GM21717 (cell line): ENCODE results near the gene PNPLA6.
"Not testable (repeated sequence)": the region's sequence is repeated elsewhere in the genome, so short reads cannot be mapped to it uniquely, and the experiment has no call there.

Experiments used
- ATAC-seq: cut with Tn5 transposase; IDR thresholded peaks from one replicate; pipeline ENCODE4 v1.9.1; 2021; ENCODE audit warnings: mild to moderate bottlenecking, moderate library complexity; ENCODE audit not compliant: unreplicated experiment

PNPLA6 gene

DNA sequence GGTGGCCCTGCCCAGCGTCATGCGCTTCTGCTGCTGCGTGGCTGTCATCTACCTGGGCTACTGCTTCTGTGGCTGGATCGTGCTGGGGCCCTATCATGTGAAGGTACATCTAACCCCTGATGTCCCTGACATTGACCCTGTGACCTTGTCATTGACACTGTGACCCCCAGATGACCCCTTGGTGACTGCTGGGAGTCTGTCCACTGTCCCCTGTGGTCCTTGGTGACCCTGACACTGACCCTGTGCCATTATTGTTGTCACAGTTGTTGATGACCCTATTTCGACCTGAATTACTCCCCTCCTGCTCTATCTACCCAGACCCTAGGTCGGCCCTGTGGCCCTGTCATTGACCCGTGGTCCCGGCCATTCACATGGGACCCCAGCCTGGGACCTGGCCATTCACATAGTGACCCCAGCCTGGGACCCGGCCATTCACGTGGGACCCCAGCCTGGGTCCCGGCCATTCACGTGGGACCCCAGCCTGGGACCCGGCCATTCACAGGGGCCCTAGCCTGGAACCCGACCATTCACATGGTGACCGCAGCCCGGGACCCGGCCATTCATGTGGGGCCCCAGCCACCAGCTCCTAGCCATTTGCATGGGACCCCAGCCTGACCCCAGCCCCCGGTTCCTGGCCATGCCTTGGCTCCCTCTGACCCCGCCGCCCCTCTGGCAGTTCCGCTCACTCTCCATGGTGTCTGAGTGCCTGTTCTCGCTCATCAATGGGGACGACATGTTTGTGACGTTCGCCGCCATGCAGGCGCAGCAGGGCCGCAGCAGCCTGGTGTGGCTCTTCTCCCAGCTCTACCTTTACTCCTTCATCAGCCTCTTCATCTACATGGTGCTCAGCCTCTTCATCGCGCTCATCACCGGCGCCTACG, 5.7 kb upstream of the PNPLA6 start:
- no peak for ATAC-seq

DNA sequence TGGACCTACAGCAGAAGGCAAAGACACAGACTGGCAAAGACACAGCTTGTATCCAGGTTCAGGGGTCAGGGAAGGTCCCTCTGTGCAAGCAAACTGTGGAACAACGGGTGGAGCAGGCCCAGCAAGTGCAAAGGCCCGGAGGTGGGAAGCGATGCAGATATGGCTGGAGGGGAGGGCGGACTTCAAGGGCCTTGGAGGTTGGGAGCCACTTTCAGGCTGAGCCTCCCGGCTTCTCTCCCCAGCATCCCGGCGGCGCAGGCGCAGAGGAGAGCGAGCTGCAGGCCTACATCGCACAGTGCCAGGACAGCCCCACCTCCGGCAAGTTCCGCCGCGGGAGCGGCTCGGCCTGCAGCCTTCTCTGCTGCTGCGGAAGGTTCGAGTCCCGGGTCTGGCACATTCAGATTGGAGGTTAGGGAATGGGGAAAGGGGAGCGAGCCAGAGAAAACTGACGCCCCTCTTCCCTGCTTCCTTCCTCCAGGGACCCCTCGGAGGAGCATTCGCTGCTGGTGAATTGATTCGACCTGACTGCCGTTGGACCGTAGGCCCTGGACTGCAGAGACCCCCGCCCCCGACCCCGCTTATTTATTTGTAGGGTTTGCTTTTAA, 2.1 kb upstream of the PNPLA6 start:
- ATAC-seq = no peak

DNA sequence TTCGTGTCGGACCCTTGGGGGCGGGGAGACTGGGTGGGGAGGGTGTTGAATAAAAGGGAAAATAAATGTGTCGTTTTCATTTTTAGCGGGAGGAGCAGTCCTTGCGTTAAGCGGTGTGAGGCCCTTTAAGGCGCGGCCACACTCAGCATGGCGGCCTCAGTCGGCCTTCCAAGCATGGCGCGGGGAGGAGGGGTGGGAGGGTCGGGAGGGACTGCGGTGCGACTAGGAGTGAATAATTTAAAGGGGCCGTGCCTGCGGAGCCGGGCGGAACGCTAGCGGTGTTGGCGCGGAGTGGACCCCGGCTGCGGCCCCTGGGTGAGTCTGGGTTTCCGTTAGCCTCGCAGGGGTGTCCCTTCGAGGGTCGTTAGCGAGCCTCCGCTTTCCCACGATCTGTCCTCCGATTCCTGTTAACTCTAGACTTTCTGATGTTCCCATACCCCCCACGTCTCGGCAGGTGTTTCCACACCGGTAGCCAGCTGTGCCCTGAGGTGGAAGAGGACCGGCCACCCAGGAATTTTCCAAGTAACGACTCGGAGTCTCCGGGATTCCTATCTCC, 1.5 kb upstream of the PNPLA6 start:
- no peak for ATAC-seq

DNA sequence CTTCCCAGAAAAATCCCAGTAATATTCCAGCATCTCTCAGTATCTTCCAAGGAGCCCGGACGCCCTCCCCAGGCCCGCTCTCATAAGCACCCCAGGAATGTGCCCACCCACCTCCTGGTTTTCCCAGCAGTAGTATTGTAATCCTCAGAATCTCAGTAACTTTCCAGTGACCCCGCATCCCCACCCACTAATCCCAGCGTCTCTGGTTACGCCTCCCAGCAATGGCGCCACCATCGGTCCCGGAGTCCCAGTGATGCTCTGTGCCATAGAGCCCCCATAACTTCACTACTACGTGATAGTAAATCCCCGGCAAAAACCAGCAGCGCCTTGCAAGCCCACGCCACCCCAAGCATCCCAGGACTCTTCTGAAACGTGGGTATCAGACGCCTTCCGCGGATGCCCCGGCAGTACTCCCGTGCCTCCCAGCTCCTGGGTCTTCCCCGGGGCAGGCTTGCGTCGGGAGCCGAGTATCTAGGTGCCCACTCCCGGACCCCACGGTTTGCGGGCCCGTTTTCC, 928 bp upstream of the PNPLA6 start:
- ATAC-seq = peak; percentile 9

DNA sequence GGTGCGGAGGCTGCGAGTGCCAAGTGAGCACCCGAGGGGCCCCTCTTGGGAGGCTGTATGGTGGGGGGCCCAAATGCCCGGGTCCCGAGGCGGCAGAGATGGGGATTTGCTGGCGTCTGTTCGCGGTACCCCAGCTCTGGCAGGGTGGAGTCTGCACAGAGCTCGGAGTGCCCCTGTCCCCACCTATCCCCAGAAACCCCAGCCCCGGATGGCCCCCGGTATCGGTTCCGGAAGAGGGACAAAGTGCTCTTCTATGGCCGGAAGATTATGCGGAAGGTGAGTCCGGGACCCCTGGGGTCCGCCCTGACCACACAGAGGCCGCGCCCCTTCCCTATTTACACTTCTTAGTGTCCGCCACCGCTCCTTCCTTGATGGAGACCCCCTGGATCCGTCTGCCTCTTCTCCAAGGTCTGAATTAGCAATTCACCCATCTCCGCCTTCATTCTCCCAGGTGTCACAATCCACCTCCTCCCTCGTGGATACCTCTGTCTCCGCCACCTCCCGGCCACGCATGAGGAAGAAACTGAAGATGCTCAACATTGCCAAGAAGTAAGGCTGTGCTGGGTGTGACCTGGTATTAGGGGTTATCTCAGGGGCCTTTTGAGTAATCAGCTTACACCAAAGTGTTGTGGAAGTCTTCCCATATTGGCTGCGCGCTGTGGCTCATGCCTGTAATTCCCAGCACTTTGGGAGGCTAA, 630 bp downstream of the PNPLA6 start:
- ATAC-seq = peak; percentile 10

DNA sequence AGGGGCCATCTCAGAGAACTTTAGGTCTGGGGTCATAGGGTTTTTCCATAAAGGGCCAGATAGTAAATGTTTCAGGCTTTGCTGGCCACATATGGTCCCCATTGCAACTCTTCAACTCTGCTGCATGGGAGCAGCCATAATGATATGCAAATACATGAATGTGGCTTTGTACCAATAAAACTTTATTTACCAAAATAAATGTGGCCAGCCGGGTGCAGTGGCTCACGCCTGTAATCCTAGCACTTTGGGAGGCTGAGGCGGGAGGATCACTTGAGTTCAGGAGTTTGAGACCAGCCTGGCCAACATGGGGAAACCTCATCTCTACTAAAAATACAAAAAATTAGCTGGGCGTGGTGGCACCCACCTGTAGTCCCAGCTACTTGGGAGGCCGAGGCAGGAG, 3.5 kb downstream of the PNPLA6 start:
- ATAC-seq = not testable (repeated sequence)

DNA sequence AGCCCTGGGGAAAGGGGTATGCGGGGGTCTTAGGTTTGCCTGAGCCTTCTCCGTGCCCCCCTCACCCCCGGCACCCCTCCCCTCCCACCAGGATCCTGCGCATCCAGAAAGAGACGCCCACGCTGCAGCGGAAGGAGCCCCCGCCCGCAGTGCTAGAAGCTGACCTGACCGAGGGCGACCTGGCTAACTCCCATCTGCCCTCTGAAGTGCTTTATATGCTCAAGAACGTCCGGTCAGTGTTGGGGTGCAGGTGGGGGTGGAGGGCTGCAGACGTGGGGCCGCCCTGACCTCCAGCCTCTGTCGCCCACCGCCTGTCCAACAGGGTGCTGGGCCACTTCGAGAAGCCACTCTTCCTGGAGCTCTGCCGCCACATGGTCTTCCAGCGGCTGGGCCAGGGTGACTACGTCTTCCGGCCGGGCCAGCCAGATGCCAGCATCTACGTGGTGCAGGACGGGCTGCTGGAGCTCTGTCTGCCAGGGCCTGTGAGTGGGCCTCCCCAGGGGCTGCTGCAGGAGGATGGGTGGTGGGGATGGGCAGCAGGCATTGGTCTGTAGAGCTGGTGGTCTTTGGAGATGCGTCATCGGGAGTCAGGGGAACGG, 4.4 kb downstream of the PNPLA6 start:
- no peak for ATAC-seq

DNA sequence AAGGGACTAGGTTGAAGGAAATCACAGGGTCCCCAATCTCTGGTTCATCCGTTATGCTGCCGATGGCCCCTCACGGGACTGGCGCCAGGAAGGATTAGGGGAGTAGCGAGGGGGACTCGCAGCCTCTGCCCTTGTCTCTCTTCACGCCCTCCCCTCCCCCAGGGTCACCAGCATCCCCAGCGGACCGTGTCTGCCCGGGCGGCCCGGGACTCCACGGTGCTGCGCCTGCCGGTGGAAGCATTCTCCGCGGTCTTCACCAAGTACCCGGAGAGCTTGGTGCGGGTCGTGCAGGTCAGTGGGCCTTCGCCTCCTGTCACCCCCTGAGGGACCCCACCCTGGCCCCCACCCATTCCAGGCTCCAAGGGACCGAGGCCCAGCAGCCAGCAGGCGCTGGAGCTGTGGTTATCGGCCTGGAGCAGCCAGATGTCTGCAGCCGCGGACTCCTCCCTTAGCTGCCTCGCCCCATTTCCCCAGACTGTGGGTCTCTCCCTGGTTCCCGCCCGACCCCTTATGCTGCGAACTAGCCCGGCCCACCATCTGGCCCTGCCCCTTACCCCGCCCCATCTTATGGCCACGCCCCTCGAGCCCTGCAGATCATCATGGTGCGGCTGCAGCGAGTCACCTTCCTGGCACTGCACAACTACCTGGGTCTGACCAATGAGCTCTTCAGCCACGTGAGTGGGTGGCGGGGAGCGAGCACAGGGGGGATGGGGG, 5.4 kb downstream of the PNPLA6 start:
- ATAC-seq = no peak

DNA sequence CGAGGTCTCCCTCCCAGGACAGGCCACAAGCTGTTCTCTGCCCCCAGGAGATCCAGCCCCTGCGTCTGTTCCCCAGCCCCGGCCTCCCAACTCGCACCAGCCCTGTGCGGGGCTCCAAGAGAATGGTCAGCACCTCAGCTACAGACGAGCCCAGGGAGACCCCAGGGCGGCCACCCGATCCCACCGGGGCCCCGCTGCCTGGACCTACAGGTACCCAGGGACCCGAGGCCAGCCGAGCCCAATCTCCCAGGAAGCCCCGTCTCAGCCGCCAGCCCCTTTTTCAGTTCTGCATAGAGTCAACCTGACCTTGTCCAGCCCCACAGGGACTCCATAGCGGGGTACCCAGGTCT, 5.9 kb downstream of the PNPLA6 start:
- no peak for ATAC-seq

DNA sequence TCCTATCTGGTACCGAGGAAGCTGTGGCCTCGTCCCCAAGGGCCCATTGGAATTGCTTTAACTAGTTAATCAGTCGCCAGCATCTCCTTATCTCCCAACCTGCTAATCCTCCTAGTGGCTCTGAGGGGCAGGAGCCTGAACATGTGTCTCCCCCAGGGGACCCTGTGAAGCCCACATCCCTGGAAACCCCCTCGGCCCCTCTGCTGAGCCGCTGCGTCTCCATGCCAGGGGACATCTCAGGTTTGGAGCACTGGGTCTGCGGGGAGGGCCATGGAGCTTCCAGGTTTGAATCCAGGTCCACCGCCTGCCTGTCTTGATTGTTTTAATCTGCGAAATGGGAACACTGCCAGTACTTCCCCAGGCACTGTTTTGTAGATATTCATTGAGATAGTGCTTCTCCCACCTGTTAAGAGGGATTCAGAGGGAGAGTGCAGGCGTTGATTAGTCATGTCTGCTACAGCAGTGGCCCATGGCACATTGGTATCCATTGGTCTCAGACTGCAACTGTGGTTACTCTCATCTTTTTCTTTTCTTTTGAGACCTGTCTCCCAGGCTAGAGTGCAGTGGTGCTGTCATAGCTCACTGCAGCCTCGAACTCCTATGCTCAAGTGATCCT, 6.4 kb downstream of the PNPLA6 start:
- ATAC-seq = no peak

DNA sequence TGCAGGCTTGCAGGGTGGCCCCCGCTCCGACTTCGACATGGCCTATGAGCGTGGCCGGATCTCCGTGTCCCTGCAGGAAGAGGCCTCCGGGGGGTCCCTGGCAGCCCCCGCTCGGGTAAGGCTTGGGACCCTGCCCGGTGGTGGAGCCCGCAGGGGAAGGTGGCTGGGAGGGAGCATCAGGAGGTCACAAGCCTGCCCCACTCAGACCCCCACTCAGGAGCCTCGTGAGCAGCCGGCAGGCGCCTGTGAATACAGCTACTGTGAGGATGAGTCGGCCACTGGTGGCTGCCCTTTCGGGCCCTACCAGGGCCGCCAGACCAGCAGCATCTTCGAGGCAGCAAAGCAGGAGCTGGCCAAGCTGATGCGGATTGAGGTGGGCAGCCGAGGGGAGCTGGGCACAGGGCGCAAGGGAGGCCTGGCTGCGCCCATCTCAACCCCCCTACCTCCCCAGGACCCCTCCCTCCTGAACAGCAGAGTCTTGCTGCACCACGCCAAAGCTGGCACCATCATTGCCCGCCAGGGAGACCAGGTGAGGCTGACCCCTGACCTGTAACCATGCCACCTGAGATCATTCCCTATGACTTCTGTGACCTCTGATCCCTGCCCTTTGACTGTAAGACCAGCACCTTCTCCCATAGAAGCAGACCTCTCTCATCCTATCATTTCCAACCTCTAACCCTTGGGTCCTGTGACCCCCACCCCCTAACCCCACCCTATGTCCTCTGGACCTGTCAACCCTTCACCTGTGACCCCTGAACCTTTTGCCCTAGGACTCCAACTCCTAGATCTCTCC, 7.2 kb downstream of the PNPLA6 start:
- no peak for ATAC-seq

DNA sequence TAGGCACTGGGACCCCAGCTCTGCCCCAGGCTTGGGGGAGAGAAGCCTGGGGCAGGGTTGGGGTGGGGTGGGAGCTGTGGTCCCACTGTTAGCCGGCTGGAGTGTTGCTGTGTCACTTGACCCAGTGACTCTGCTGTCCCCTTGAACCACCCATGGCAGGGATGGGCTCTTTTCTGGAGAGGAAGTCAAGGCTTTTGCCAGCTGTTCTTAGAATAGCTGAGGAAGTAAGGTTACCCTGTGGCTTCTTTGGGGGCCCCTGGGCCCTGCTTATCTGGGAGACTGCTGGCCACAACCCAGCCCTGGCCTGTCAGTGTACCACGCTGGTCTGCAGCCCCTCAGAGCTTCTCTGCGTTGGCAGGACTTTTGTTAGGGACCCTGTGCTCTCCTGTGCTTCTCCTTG, 9.1 kb downstream of the PNPLA6 start:
- ATAC-seq = no peak

DNA sequence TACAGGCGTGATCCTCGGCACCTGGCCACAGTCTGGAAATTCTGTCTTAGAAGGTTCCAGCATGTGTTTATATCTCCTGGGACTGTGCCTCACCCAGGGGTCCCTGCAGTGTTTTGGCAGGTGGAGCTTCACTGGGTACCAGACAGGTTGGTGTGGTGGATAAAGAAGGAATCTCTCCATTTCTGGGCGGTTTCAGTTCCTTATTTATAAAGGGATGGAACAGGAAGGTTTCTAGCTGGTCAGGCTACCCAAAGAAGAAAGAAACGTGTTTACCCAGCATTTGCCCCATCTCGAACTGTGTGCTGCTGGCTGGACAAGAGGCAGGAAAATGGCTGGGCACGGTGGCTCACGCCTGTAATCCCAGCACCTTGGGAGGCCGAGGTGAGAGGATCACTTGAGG, 9.8 kb downstream of the PNPLA6 start:
- no peak for ATAC-seq

DNA sequence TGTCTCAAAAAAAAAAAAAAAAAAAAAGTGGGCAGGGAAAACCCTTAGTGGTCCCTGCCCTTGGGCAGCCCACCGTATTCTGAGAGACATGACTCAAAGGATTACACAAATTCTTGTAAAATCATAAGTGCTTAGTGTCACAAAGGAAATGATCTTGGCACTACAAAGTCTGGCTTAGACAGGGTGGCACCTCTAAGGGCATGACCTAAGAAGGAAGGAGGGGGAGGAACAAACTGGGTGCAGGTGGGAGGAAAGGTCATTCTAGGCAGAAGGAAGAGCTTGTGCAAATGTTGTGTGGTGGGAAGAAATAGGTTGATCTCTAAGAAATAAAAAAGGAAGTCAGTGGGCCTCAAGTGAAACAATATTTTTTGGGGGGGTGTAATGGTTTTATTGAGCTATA, 10.4 kb downstream of the PNPLA6 start:
- no peak for ATAC-seq

DNA sequence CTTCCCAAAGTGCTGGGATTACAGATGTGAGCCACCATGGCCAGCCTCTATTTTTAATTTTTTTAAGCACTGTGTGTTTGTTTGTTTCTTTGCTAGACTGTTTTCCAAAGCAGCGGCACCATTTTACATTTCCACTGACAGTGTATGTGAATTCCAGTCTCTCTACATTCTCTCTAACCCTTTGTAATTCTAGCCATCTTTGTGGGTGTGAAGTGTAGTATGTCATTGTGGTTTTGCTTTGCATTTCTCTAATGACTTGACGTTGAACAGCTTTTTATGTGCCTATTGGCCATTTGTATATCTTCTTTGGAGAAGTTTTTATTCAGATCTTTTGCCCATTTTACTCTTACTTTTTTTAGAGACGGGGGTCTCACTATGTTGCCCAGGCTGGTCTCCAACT, 11.6 kb downstream of the PNPLA6 start:
- no peak for ATAC-seq

DNA sequence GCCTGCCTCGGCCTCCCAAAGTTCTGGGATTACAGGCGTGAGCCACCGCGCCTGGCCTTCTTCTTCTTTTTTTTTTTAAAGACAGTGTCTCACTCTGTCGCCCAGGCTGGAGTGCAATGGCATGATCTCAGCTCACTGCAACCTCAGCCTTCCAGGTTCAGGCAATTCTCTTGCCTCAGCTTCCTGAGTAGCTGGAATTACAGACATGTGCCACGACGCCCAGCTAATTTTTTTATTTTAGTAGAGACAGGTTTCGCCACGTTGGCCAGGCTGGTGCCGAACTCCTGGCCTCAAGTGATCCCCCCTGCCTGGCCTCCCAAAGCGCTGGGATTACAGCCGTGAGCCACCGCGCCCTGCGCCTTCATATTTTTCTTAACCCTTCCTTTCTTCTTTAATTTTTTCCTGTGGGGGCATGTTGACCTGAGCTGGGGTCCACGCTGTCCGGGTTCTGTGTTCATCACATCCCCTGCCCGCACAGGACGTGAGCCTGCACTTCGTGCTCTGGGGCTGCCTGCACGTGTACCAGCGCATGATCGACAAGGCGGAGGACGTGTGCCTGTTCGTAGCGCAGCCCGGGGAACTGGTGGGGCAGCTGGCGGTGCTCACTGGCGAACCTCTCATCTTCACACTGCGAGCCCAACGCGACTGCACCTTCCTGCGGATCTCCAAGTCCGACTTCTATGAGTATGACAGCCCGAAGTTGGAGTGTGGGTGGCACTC, 14.1 kb downstream of the PNPLA6 start:
- no peak for ATAC-seq

DNA sequence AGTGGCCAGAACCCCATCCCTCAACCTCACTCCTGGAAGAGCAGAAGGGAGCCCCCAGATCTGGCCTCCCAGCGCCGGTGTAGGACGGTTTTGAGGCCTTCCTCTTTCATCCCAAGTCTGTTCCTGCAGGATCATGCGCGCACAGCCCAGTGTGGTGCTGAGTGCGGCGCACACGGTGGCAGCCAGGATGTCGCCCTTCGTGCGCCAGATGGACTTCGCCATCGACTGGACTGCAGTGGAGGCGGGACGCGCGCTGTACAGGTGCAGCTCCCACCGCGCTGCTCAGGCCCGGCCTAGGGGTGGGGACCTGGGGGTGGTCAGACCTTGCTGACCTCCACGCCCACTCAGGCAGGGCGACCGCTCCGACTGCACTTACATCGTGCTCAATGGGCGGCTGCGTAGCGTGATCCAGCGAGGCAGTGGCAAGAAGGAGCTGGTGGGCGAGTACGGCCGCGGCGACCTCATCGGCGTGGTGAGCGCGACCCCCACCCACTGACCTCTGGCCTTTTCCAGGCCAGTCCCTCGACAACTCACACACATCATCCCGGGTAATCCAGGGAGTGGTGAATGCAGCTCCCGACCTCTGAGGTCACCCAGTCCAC, 14.8 kb downstream of the PNPLA6 start:
- no peak for ATAC-seq
